HEK293 (cell line): Measurements from ENCODE around the gene SERPINB7.
A peak's percentile ranks its signal among the peaks of the same experiment; 100 is the strongest.
"Not testable (repeated sequence)": the region's sequence is repeated elsewhere in the genome, so short reads cannot be mapped to it uniquely, and the experiment has no call there.

Experiments used
- CTCF ChIA-PET: fragments of 350-600 bp; formaldehyde crosslinking; extraction: SDS; loops from one replicate; lab custom pipeline; 2021; ENCODE audit warnings: antibody characterized with exemption; lab: Yijun Ruan, JAX
- POLR2A ChIA-PET: fragments of 300-600 bp; formaldehyde crosslinking; extraction: SDS; loops from one replicate; lab custom pipeline; 2020; ENCODE audit warnings: antibody characterized with exemption, inconsistent platforms; lab: Yijun Ruan, JAX
- H3K27ac ChIP-seq: fragments of 200-500 bp; sonication (Bioruptor generic); 2 replicates; pipeline ENCODE4 v1.5.1; 2014; ENCODE audit warnings: low read depth, low read length, control low read depth, inconsistent platforms; ENCODE audit errors: extremely low read depth
- H3K36me3 ChIP-seq, 2 experiments: fragments of 200-500 bp in 1 of 2; sonication (Bioruptor generic) in 1 of 2; 1 replicate in 1 of 2; 2 replicates in 1 of 2; pipeline ENCODE4 v1.5.1; 2014 to 2017; ENCODE audit warnings: inconsistent platforms in 2 of 2, low read length in 2 of 2; ENCODE audit not compliant: control insufficient read depth in 2 of 2, insufficient read depth in 1 of 2
- H3K4me1 ChIP-seq: fragments of 200-500 bp; sonication (Bioruptor generic); 2 replicates; pipeline ENCODE4 v1.5.1; 2014; ENCODE audit warnings: mild to moderate bottlenecking, low read length, inconsistent platforms; ENCODE audit not compliant: control insufficient read depth, insufficient read depth
- H3K4me3 ChIP-seq: 2 replicates; pipeline ENCODE4 v1.5.1; 2011; ENCODE audit warnings: low read depth, mild to moderate bottlenecking, control low read depth, low read length, moderate library complexity
- H3K9me3 ChIP-seq: fragments of 200-500 bp; sonication (Bioruptor generic); 2 replicates; pipeline ENCODE4 v1.5.1; 2014; ENCODE audit warnings: low read depth, low read length, inconsistent platforms; ENCODE audit not compliant: control insufficient read depth, insufficient read depth
- GLIS1 ChIP-seq: fragments of 450-650 bp; formaldehyde crosslinking; IDR thresholded peaks from 2 replicates; pipeline ENCODE4 v1.5.1; 2016; ENCODE audit warnings: missing biosample characterization, missing genetic modification characterization
- INSM2 ChIP-seq: fragments of 450-650 bp; formaldehyde crosslinking; IDR thresholded peaks from 2 replicates; pipeline ENCODE4 v1.5.1; 2016; ENCODE audit warnings: missing biosample characterization, missing genetic modification characterization
- KLF7 ChIP-seq: fragments of 450-650 bp; formaldehyde crosslinking; IDR thresholded peaks from 2 replicates; pipeline ENCODE4 v1.5.1; 2016; ENCODE audit warnings: missing biosample characterization, missing genetic modification characterization, borderline replicate concordance
- OVOL3 ChIP-seq: fragments of 450-650 bp; formaldehyde crosslinking; IDR thresholded peaks from 2 replicates; pipeline ENCODE4 v1.5.1; 2016; ENCODE audit warnings: missing biosample characterization, missing genetic modification characterization
- PBX3 ChIP-seq: sonication (generic); formaldehyde crosslinking; IDR thresholded peaks from 2 replicates; pipeline ENCODE4 v1.8.1; 2022; ENCODE audit warnings: mild to moderate bottlenecking, moderate library complexity, missing genetic modification reagents
- PRDM2 ChIP-seq: fragments of 450-650 bp; formaldehyde crosslinking; IDR thresholded peaks from 2 replicates; pipeline ENCODE4 v1.5.1; 2016; ENCODE audit warnings: missing biosample characterization, missing genetic modification characterization, borderline replicate concordance
- REST ChIP-seq: fragments of 450-650 bp; formaldehyde crosslinking; IDR thresholded peaks from 2 replicates; pipeline ENCODE4 v1.5.1; 2016; ENCODE audit warnings: missing biosample characterization, missing genetic modification characterization
- ZBTB20 ChIP-seq: fragments of 450-650 bp; formaldehyde crosslinking; IDR thresholded peaks from 2 replicates; pipeline ENCODE4 v1.5.1; 2016; ENCODE audit warnings: missing biosample characterization, missing genetic modification characterization
- ZNF202 ChIP-seq: fragments of 450-650 bp; formaldehyde crosslinking; IDR thresholded peaks from 2 replicates; pipeline ENCODE4 v1.5.1; 2016; ENCODE audit warnings: missing biosample characterization, missing genetic modification characterization, borderline replicate concordance
- ZNF23 ChIP-seq: fragments of 450-650 bp; formaldehyde crosslinking; IDR thresholded peaks from 2 replicates; pipeline ENCODE4 v1.5.1; 2016; ENCODE audit warnings: missing biosample characterization, missing genetic modification characterization, borderline replicate concordance
- ZNF248 ChIP-seq: fragments of 450-650 bp; formaldehyde crosslinking; IDR thresholded peaks from 2 replicates; pipeline ENCODE4 v1.5.1; 2017; ENCODE audit warnings: missing biosample characterization, missing genetic modification characterization
- ZNF350 ChIP-seq: fragments of 450-650 bp; formaldehyde crosslinking; IDR thresholded peaks from 2 replicates; pipeline ENCODE4 v1.5.0; 2017; ENCODE audit warnings: missing biosample characterization, mild to moderate bottlenecking, missing genetic modification characterization
- ZNF404 ChIP-seq: fragments of 450-650 bp; formaldehyde crosslinking; IDR thresholded peaks from 2 replicates; pipeline ENCODE4 v1.5.1; 2017; ENCODE audit warnings: missing biosample characterization, missing genetic modification characterization
- ZNF426 ChIP-seq: fragments of 450-650 bp; formaldehyde crosslinking; IDR thresholded peaks from 2 replicates; pipeline ENCODE4 v1.5.1; 2017; ENCODE audit warnings: missing biosample characterization, missing genetic modification characterization, mild to moderate bottlenecking, inconsistent platforms, moderate library complexity
- ZNF660 ChIP-seq: fragments of 450-650 bp; IDR thresholded peaks from 2 replicates; pipeline ENCODE4 v1.5.1; 2018; ENCODE audit warnings: missing biosample characterization, mild to moderate bottlenecking, missing genetic modification characterization
- ZNF701 ChIP-seq: fragments of 450-650 bp; formaldehyde crosslinking; IDR thresholded peaks from 2 replicates; pipeline ENCODE4 v1.5.1; 2016; ENCODE audit warnings: missing biosample characterization, missing genetic modification characterization
- ZNF707 ChIP-seq: fragments of 450-650 bp; formaldehyde crosslinking; IDR thresholded peaks from 2 replicates; pipeline ENCODE4 v1.5.1; 2016; ENCODE audit warnings: missing biosample characterization, missing genetic modification characterization
- ZSCAN30 ChIP-seq: fragments of 450-650 bp; IDR thresholded peaks from 2 replicates; pipeline ENCODE4 v1.5.1; 2018; ENCODE audit warnings: missing biosample characterization, mild to moderate bottlenecking, missing genetic modification characterization, moderate library complexity

The SERPINB7 gene

GRCh38 chr18:63758615-63759240, 16.5 kb upstream of the SERPINB7 start (continued):
- no peak for TF ChIP-seq REST (tag by site-specific recombination)
- no peak for TF ChIP-seq ZNF350 (tag by site-specific recombination)
- no peak for TF ChIP-seq ZNF202
- TF ChIP-seq ZNF426 (tag by site-specific recombination) = no peak
- TF ChIP-seq, all 188 proteins: peak for 0

- peak; percentile 89 for TF ChIP-seq ZNF707 (tag by site-specific recombination)
- H3K4me1 ChIP-seq, H3K36me3 ChIP-seq, H3K4me3 ChIP-seq, H3K27ac ChIP-seq, POLR2A ChIA-PET, H3K9me3 ChIP-seq, CTCF ChIA-PET: not testable (repeated sequence)
Observed at GRCh38 chr18:63759786-63760185, 15.4 kb upstream of the SERPINB7 start.

- POLR2A ChIA-PET = no interaction called here
- TF ChIP-seq GLIS1 (tag by site-specific recombination) (no peak), KLF7 (no peak), PBX3 (CRISPR knock-in tag) (no peak), ZNF23 (no peak), INSM2 (tag by site-specific recombination) (no peak), ZNF404 (tag by site-specific recombination) (no peak), ZNF701 (tag by site-specific recombination) (no peak), PRDM2 (tag by site-specific recombination) (no peak), OVOL3 (tag by site-specific recombination) (no peak), ZNF660 (tag by site-specific recombination) (no peak), ZBTB20 (tag by site-specific recombination) (no peak), ZNF248 (no peak), ZSCAN30 (tag by site-specific recombination) (no peak)
- Histone ChIP-seq H3K27ac (no peak overlapping the region), H3K36me3 (no peaks in the 10 kb centered on the region), H3K9me3 (no peaks in the 10 kb centered on the region), H3K4me3 (no peak overlapping the region), H3K4me1 (no peaks in the 10 kb centered on the region)
- CTCF ChIA-PET = interaction anchor here (0.5 kb wide), 1 partner anchor 254 kb away, joined by 4 read pairs; no protein-coding TSS in a partner anchor
Observed at GRCh38 chr18:63762518-63762917, 12.7 kb upstream of the SERPINB7 start.
